ENCODE results near the gene AURKB.
A peak's percentile ranks its signal among the peaks of the same experiment; 100 is the strongest.

The AURKB gene

DNA sequence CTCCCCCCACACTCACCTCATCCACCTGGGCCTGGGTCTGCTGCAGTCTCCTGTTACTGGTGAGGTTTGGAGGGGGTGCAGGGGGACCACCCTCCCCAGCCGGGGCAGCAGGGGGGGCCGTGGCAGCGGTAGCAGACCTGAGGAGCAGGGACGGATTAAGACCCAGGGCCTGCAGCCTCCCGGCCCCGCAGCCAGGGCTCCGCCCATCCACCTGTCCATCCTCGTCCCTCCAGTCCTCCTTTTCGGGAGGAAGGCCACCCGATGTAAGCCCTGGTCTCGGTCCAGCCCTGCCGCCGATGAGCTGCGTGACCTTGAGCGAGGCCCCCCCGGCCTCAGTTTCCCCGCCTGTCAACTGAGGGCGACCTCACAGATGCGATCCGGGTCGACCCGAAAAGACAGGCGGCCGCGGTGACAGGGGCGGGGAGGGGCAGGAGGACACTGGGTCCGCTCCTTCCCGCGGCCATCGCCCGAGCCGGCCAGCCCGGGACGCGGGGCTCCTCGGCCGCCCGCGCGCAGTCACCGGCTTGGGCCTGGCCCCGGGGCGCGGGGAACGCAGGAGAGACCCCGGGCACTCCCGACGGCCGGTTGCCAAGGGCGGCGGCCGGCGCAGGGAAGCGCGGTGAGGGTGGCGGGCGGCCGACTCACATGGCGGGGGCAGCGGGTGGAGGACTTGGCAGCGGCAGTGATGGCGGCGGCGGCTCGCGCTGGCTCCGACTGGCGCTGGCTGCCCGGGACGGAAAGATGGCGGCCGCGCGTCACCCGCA lies 48.0 kb downstream of the AURKB start, which contains the start of gene VAMP2:
Gene VAMP2, minus strand, starts transcription at position 716 of the 764 bp plus-strand sequence. Its CDS starts 69 bp downstream, at position 647.
- peak; percentile 71 for DNase-seq (ENCODE audit: low read depth, low spot score)

GRCh38 chr17:8161289-8162232 lies 48.8 kb downstream of the AURKB start:
- DNase-seq (ENCODE audit: low read depth, low spot score), result no peak

DNA sequence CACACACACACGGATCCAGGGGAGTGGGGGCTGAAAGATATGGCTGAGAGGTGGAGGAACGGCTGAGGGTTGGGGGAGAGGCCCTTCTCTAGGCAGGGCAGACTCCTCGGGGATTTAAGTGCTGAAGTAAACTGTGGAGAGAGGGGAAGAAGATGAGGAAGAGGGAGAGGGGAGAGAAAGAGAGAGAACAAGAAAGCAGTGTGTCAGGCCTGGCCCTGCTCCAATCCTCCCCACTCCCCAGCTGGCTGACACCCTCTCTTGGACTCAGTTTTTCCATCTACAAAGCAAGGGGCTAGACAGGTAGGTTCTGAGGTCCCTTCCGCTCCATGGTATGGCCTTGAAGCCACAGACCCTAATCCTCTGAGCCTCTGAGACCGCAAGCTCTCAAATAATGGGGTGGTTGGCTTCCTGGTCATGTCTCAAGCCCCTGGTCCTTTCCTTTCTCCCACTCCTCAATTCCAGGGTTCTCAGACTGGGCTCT lies 49.6 kb downstream of the AURKB start:
- DNase-seq (ENCODE audit: low read depth, low spot score), result no peak

DNA sequence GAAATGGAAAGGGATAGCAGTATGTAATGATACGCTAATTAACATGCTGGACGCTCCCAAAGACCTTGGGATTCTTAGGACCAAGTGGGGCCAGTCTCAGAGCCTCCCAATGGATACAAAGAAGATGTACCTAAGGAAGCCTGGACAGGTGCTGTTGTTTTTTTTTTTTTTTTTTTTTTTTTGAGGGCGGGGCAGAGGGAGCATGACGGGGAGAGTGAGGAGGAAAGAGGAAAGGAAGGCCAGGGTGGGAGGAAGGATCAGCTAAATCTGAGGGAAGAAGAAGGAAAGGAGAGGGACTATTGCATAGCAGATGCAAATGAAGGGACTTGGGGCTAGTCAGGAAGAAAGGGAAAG lies 50.2 kb downstream of the AURKB start:
- no peak for DNase-seq (ENCODE audit: low read depth, low spot score)

- DNase-seq (ENCODE audit: low read depth, low spot score), result no peak
These were observed 50.7 kb downstream of the AURKB start for GRCh38 chr17:8159459-8160223.

DNA sequence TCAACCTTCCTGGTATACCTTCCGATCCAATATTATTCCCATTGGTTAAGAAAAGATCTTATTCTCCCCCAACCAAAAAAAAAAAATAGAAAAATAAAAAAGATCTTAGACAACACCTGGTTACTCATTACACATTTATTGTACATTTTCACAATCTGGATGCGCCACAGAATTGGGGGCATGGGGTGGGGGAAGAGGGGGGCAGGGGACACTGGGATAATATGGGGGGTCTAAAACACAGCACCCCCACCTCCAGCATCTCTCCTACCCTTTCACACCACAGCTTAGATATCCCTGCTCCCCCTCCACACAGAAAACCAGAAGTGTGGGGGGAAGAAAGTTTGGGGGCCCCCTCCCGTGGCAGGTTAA lies 51.4 kb downstream of the AURKB start:
- no peak for DNase-seq (ENCODE audit: low read depth, low spot score)

- peak; percentile 81 for DNase-seq (ENCODE audit: low read depth, low spot score)
These were observed 51.9 kb downstream of the AURKB start for GRCh38 chr17:8158267-8159031.

GRCh38 chr17:8156246-8156992 lies 54.0 kb downstream of the AURKB start:
- DNase-seq (ENCODE audit: low read depth, low spot score), result peak; percentile 100

DNA sequence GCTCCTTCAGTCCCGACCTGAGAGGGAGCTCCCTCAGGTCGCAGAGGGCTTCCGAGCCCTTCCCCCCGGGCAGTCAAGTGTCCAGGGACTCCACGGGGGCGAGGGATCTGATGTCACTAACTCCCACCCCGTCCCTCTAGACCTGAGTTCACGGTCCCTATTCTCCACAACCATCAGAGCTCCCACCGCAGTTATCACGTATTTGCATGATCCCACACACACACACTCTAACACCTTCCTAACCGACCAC lies 54.5 kb downstream of the AURKB start:
- no peak for DNase-seq (ENCODE audit: low read depth, low spot score)

DNA sequence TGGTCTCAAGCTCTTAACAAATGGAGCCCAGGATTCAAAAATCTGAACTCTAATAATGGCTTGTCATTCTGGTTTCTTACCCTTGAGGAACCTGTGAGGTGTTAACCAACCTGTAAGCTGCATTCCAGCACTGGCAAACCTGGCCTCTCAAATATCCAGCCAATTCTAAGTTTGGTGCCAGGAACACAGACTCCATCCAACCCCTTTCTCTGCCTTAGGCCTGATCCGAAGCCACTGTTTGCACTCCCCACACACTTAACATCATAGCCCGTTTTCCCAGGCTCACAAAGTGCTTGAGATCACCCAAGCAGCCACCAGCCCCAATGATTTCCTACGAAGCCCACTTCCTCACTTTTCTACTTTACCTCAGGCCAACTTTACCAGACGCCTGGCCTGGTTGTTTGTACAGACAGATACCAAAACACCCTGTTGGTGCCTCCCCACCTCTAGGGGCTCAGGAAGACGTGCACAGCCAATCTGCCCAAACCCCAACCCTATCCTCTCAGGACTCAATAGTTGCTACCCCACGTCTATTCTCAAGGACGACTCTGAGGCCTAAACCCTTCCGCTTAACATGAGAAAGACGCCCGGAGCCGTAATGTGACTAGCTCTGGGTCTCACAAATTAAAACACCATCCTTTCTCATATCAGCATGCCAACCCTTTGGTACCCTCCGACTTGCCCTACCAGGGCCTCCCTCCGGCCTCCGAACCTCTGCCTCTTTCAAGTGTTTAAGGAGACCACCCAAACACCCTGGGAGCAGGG lies 55.0 kb downstream of the AURKB start:
- no peak for DNase-seq (ENCODE audit: low read depth, low spot score)

All from activated CD4-positive, CD25-positive, alpha-beta regulatory T cell treated with anti-CD3 and anti-CD28 coated beads, Interleukin-2, amount 50 U/mL, for 16 hours (primary cell).